SW480 (cell line): ENCODE results near the gene RFESD.
"Not testable (repeated sequence)": the region's sequence is repeated elsewhere in the genome, so short reads cannot be mapped to it uniquely, and the experiment has no call there.

Source experiments
- DNase-seq: peaks from one replicate; pipeline ENCODE4 v3.0.0-alpha.2; 2016; ENCODE audit warnings: low spot score

The RFESD gene

DNA sequence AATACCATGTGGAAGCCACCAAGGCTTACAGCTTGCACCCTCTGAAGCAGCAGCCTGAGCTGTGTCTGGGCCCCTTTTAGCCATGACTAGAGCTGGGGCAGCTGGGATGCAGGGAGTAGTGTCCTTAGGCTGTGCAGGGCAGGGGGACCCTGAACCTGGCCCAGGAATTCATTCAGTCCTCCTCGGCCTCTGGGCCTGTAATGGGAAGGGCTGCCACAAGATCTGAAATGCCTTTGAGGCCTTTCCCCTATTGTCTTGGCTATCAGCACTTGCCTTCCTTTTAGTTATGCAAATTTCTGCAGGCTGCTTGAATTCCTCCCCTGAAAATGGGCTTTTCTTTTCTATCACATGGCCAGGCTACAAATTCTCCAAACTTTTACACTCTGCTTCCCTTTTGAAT lies 17.6 kb upstream of the RFESD start:
- no peak for DNase-seq

DNA sequence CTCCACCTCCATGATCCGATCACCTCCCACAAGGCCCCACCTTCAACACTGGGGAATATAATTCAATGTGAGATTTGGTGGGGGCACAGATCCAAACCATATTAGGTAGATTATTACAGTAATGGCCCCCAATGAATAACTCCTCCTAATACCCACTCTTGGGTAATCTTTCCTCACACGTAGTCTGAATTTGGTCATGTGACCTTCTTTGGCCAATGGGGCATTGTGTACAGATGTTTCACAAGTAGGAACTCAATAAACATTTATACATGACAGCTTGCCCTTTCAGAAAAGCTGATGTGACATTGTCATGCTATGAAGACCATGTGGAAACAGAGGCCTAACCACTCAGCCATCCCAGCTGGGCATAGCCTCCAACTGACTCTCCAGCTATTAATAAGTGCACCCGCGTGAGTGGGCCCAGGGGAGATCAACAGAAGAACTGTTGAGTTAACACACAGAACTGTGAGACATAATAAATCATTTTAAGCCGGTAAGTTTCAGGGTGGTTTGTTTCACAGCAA lies 16.1 kb upstream of the RFESD start:
- DNase-seq = no peak

GRCh38 chr5:95631255-95631958 lies 15.2 kb upstream of the RFESD start:
- DNase-seq = no peak

- DNase-seq = no peak
Observed at GRCh38 chr5:95631991-95632675, 14.4 kb upstream of the RFESD start.

DNA sequence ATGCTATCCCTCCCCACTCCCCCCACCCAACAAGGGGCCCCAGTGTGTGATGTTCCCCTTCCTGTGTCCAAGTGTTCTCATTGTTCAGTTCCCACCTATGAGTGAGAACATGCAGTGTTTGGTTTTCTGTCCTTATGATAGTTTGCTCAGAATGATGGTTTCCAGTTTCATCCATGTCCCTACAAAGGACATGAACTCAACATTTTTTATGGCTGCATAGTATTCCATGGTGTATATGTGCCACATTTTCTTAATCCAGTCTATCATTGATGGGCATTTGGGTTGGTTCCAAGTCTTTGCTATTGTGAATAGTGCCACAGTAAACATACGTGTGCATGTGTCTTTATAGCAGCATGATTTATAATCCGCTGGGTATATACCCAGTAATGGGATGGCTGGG lies 13.6 kb upstream of the RFESD start:
- not testable (repeated sequence) for DNase-seq

DNA sequence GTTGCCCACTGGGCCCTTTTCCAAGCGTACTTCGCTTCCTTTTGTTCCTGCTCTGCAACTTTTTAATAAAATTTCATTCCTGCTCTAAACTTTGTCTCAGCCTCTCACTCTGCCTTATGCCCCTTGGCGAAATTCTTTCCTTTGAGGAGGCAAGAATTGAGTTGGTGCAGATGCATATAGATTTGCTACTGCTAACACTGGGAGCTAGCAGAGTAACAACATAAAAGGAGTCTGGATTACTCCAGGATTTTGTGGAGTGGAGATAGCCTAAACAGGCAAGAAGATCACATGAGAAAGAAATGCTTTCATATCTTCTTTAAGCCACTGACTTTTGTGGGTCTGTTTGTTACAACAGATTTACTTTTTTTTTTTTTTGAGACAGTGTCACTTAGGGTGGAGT lies 12.9 kb upstream of the RFESD start:
- no peak for DNase-seq

DNA sequence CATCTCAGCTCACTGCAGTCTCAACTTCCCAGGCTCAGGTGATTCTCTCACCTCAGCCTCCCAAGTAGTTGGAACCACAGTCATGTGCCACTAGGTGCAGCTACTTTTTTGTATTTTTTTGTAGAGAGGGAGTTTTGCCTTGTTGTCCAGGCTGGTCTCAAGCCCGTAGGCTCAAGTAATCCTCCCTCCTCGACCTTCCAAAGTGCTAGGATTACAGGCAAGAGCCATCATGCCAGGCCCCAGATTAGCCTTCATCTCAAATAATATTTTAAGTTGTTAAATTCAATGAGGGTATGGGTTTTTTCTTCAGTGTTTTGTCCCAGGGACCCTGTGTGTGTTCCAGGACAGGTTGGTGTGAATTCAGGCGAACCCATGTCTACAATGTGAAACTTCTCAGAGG lies 12.5 kb upstream of the RFESD start:
- no peak for DNase-seq

DNA sequence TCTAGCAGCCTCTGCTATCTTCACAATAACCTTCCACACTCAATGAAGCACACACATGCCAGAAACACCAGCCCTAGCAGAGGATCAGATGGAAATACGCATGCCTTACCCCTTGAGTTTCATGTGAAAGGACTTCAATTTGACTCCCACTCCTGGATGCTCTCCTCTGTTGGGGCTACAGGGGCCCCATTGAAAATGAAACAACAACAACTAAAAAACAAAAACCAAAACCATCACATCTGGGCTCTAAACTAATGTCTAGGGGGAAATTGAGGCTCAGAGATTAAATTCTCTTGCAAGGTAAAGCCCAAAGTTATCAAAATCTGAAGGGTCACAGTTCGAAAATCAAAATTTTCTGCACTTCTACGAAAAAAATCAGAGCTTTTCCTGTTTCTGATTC lies 7.9 kb upstream of the RFESD start:
- DNase-seq = no peak

- no peak for DNase-seq
Observed at GRCh38 chr5:95641741-95642220, 4.8 kb upstream of the RFESD start.

GRCh38 chr5:95643152-95643551 lies 3.4 kb upstream of the RFESD start:
- no peak for DNase-seq

- peak; percentile 79 for DNase-seq
Observed at GRCh38 chr5:95644351-95645042, 2.1 kb upstream of the RFESD start.

DNA sequence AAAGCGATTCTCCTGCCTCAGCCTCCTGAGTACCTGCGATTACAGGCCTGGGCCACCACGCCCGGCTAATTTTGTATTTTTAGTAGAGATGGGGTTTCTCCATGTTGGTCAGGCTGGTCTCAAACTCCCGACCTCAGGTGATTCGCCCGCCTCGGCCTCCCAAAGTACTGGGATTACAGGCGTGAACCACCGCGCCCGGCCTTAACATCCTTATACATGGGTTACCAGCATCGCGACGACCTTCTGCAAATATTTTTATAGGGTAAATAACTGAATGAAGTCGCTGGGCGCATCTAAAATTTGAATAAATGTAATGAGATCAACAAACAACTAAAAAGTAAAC lies 380 bp upstream of the RFESD start:
- DNase-seq = not testable (repeated sequence)

DNA sequence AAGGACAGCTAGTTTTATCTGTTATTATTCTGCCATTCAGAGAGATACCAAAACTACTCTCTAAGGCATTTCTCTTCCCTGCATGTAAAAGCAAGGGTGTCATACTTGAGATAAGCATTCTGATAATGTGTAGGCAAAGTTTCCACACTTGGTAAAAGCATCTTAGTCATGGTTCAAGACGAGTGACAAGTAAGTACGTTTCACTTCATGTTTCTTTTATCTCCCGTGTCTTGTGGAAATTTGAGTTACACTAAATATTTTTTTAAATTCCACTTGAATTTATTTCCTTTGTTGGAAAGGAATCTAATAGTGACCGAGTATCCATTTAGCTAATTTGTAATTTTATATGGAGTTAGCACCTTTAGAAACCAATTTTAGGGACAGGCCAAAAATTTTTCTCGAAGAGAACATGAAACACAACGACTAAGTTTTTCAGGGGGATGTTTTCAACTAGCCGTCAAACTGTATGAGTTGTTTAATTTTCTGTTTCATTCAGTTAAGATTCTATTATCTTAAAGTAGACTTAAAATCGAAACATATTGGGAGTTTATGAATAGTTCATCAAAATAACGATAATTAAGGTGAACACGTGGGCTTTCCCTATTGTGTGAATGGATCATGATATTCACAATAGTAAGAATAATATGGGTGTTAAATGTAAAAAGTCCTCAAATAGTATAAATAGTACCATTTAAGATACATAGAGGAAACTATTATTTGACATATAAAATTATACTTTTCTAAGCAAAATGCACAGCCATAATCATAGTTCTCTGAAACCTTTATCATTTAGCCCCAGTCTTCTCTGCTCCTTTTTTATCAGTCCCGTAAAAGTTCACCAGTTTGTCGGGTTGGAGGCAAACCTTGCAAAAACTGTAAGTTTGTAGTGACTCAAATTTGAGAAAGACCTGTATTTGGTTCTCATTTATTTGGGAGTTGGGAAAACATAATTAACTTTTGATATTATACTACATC lies 1.6 kb downstream of the RFESD start:
- peak; percentile 13 for DNase-seq

DNA sequence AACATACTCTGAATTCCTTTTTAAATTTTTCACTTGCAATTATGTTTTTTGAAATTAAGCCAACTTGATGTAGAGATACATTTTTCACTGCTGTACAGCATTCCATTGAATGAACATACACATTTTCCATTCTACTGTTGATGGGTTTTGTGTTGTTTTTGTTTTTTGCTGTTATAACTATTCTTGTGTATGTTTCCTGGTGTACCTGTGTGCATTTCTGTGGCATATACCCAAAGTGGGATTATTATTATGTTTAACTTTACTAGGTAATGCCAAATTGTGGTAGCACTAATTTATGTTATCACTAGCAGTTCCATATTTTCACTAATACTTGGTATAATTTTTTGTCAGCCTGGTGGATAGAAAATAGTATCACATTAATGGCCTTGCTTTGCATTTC lies 2.7 kb downstream of the RFESD start:
- DNase-seq = no peak

DNA sequence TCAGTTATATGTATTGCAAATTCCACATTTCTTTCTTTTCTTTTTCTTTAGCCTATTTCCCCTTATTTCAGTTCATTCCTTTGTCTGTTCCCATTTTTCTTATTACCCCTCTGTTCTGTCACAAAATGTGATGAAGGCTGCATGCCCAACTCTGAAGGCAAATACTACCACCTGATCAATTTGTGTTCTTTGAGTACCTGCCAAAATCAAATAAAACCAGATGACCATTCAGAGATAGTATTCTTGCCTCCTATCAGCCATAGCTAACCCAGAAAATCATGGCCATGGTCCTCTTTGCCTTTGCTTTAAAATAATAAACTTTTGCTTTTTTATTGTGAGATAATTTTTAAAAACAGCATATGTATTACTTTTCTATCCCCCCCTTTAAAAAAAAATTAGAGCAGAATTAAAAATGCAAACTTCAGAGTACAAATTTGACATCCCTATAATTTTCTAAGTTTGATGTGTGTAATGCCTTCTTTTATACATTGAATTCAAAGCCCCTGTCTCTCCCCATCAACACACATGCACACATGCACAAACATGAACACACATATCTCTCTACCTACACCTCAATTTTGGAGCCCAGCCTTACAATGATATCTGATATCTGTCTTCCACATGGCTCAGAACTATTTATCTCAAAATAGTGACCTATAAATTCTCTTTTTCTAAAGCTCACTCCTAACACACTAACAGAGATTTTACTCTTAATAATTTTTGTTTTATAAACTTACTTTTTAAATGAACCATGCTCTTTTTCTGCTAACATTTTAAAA lies 3.5 kb downstream of the RFESD start:
- DNase-seq = no peak

- no peak for DNase-seq
Observed at GRCh38 chr5:95652849-95653248, 6.3 kb downstream of the RFESD start.

GRCh38 chr5:95654196-95654595 lies 7.6 kb downstream of the RFESD start:
- no peak for DNase-seq

GRCh38 chr5:95655575-95655974 lies 9.0 kb downstream of the RFESD start:
- no peak for DNase-seq

- DNase-seq = no peak
Observed at GRCh38 chr5:95660060-95660459, 13.5 kb downstream of the RFESD start.

DNA sequence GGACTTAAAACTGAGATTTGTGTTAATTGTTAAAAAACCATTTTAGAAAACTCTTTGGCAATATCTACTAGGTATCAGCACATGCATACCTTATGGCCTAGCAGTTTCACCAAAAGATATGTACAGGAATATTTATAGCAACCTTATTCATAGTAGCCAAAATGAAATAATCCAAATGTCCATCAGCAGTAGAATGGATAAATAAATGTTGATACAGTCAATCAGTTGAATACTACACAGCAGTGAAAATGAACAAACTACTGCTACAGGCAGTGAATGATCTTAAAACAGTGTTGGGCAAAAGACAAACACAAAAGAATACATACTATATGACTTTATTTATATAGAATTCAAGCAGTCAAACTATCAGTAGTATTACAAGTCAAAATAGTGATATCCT lies 16.4 kb downstream of the RFESD start:
- no peak for DNase-seq

GRCh38 chr5:95664204-95664786 lies 17.7 kb downstream of the RFESD start:
- DNase-seq = peak; percentile 24
